Measurements from ENCODE around the gene CEP164.
"Not testable (repeated sequence)": the region's sequence is repeated elsewhere in the genome, so short reads cannot be mapped to it uniquely, and the experiment has no call there.

The CEP164 gene

DNA sequence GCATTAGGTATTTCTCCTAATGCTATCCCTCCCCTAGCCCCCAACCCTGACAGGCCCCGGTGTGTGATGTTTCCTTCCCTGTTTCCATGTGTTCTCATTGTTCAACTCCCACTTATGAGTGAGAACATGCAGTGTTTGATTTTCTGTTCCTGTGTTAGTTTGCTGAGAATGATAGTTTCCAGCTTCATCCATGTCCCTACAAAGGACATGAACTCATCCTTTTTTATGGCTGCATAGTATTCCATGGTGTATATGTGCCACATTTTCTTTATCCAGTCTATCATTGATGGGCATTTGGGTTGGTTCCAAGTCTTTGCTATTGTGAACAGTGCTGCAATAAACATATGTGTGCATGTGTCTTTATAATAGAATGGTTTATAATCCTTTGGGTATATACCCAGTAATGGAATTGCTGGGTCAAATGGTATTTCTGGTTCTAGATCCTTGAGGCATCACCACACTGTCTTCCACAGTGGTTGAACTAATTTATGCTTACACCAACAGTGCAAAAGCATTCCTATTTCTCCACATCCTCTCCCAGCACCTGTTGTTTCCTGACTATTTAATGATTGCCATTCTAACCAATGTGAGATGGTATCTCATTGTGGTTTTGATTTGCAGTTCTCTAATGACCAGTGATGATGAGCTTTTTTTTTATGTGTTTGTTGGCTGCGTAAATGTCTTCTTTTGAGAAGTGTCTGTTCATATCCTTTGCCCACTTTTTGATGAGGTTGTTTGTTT is 71.6 kb downstream of the CEP164 start:
- not testable (repeated sequence) for FAIRE-seq

DNA sequence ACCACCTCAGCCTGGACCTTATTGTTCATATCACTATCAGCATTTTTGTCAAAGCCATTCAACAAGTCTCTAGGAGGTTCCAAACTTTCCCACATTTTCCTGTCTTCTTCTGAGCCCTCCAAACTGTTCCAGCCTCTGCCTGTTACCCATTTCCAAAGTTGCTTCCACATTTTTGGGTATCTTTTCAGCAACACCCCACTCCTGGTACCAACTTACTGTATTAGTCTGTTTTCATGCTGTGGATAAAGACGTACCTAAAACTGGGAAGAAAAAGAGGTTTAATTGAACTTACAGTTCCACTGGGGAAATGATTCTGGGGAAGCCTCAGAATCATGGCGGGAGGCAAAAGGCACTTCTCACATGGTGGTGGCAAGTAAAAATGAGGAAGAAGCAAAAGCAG is 78.2 kb downstream of the CEP164 start:
- FAIRE-seq: not testable (repeated sequence)

DNA sequence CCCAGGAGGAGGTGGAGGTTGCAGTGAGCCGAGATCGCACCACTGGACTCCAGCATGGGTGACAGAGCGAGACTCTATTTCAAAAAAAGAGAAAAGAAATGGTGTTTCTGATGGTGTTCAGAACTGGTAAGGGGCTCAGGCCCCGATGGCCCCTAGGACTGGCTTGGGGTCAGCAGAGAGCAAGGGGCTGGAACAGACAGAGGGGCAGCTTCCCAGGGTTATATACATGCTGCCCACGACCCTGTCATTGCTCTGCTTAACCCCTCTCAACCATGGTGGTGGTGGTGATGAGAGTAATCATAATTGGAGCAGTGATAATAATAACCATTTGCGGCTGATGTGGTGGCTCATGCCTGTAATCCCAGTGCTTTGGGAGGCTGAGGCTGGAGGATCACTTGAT is 79.4 kb downstream of the CEP164 start:
- no peak for FAIRE-seq

DNA sequence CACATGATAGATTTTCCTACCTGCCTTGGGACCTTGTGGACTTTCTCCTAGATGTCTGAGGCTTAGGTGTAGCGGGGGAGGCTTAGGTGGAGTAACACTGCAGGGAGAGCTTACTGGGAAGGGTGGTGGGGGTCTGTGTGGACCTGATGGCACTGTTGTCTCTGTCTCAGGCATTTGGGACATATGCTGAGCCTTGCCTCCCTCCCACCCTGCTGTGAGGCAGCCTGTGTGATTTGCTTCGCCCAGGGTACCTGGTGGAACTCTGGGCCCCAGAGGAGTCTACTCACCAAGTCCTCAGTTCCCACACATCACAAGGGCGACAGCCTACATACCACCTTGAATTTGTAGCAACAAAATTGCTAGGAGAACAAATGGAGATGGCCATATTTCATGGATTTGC is 80.7 kb downstream of the CEP164 start:
- no peak for FAIRE-seq

DNA sequence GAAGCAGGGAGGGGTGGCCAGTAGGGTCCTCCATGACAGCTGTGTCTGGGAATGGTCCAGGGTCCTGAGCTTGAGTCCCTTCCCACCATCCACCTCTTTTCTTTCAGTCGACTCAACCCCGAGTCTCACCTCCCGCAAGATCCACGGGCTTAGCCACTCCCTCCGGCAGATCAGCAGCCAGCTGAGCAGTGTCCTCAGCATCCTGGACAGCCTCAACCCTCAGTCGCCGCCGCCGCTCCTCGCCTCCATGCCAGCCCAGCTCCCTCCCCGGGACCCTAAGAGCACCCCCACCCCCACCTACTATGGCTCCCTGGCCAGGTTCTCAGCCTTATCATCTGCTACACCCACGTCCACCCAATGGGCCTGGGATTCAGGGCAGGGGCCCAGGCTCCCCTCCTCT is 81.9 kb downstream of the CEP164 start:
- no peak for FAIRE-seq

DNA sequence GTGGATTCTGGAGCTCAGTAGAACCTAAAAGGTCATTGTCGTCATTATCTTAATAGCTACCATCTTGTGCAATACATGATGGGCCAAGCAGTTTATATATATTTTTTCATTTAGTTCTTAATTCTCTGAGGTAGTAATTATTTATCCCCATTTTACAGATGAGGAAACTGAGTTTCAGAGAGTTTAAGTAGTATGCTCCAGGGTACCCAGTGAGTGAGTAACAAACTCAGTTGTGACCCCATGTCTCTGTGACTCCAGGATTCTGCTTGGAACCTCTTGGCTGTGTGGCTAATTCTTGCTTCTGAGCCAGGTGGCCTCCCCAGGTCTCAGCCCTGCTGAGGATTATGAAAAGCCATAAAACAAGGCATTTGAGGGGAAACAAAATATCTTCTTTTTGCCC is 82.6 kb downstream of the CEP164 start:
- FAIRE-seq: no peak

DNA sequence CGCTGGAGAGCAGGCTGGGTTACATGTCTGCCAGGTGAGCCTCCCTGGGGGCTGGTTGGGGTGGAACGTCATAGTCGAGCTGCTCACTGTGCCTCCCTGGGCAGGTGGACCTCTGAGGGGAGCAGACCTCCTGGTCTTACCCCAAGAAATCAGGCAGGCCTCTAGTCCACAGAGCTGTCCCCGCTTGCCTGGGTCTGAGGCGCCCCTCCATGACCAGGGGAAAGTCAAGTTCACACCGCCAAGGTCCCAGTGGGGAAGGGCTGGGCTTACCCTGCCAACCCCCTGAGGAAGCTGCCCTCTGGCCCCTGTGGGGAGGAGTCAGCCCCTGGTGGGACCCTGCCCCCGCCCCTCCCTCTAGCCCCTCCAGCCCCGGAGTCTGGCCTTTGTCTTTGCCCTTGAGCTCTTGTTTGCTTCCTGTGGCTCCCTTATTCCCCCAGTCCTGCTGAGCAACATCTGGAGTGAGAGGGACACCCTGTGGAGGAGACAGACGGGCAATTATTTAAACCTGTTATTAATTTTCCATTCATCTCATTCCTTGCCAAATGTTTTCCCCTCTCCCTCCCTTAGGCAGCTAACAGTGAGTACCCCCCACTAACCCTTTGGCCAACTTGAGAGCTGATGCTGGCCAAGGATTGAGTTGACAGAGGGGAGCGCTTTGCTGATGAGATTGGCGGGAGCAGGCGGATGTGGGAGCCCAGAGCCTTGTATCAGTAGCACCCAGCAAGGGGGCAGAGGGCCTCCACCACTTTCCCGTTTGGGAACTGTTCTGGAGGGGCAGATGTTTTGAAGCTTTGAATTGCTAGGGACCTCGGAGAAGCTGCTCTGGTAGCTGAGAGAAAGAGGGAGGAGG is 83.4 kb downstream of the CEP164 start:
- FAIRE-seq: no peak

DNA sequence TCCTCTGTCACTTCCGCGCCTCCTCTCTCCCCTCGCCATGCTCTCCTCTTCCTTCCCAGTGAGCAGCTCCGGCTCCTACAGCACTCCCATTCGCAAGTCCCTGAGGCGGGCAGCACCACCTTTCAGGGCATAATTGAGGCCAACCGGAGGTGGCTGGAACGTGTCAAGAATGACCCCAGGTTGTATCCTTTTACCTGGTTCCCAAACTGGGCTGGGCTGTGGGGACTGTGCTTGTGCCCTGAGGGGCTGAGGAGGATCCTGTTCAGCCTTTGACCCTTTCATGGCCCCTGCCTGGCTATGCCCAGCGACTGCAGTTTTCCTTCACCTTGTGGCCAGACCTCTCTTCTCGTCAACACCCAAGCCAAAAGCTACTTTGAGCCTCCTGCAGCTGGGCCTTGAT is 84.1 kb downstream of the CEP164 start:
- no peak for FAIRE-seq

DNA sequence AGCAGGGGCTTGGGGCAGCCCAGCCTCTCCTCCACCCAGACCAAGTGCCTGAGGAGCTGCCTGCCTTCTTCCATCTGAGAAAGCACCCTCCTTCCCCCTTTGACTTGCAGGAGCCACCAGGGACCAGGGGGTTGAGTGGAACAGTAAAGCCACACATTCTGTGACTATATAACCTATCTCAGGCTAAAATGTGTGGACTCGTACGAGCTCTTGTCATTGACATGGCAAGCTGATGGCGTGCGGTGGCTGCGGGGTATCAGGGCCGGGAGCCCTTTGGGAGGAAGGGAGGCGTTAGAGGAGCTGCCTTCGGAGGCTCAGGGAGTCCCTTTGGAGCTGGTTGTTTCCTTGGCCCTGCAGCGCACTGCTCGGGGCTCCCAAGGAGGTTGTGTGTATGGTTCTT is 84.5 kb downstream of the CEP164 start:
- no peak for FAIRE-seq

DNA sequence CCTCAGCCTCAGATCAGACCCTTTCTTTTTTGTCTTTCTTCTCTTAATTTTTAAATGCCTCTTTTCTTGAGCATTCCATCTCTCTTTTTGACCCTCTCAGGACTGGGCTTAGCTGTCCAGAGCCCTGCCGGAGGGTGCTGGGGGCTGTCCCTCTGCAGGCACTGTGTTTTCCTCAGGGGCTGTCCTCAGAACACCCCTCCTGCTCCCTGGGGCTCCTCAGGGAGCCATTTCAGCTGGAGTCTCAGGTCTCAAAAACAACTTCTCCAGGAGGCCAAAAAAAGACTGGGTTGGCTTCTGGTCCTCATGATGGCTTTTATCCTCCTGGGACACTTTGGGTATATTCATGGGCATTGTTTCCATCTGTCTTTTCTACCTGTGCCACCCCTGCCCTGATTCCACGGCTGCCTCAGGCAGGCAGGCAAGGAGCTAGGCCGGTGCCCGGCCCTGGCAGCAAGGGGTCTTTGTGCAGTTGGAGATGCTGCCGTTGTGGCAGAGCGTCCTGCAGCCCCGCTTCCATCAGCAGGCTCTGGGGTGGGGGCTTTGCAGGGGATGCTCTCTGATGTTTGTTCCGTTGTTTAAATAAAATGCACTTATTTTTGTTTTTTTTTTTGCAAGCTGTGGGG is 85.1 kb downstream of the CEP164 start:
- FAIRE-seq: no peak

DNA sequence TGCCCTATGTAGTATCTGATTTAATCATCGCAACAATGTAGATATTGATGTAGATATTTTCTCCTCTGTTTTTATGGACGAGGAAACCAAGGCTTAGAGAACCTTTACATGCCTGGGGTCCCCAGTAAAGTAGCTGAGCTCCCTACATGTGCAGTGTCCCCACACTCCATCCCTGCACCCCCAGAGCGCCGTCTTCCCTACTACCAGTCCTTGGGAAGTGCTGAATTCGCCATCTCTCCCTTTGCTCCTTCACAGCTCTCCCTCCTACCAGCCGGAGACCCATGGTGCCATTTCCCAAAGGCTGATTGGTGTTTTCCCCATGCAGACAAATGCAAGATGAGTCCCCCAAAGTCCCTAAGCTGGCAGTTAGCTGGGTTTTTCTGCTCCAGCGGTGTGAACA is 86.0 kb downstream of the CEP164 start:
- no peak for FAIRE-seq

DNA sequence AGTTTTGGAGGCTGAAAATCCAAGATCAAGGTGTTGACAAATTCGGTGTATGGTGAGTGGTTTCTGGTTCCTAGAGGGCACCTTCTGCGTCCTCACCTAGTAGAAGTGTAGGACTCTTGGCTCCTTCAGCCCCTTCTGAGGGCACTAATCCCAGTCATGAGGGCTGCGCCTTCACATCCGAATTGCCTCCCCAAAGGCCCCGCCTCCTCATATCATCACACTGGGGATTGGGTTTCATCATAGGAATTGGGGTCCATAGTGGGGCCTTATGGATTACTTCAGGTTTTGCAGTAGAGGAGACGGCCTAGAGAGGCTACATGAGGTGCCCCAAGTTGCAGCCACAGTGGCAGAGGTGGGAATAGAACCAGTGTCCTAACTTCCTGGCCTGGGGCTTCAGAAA is 87.1 kb downstream of the CEP164 start:
- no peak for FAIRE-seq

DNA sequence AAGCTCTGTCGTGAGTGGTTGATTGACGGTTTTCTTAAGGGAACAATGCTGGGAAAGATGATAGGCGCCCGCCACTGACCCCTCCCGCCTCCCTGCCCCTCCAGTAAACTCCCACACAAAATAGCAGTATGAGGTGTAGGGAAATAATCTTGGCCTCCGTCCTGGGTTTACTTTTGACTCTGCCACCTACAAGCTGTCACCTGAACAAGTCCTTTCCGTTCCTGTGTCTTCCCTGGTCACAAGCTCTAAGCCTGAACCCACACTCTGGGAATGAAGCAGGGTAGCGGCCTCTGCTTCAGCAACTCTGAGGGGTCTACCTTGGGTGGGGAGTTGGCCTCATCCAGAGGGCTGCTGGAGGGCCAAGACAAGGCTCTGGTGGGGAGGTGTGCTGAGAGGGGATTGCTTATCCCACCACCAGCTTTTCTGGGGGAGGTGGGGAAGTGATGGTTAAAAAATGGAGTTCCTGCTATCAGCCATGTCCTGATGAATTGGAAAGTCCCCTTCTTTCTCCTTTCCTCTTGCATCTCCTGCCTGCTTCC is 87.8 kb downstream of the CEP164 start:
- no peak for FAIRE-seq

DNA sequence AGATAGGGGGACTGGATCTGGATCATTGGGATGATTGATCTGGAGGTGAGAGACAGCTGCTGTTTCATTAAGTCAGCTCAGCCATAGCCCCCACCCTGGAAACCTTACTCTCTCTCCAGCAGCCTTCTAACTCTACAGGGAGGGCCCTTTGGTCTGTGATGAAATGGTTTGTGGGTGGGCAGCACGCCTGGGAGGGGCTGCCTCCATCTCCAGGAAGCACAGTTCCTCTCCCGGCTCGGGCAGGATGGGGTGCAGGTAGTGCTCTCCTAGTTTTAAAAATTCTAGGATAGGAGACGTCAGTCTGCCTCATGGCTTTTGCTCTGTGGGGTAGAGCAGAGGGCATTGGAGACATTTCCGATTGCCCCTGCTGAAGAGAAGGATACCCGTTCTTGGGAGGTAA is 89.7 kb downstream of the CEP164 start:
- no peak for FAIRE-seq

DNA sequence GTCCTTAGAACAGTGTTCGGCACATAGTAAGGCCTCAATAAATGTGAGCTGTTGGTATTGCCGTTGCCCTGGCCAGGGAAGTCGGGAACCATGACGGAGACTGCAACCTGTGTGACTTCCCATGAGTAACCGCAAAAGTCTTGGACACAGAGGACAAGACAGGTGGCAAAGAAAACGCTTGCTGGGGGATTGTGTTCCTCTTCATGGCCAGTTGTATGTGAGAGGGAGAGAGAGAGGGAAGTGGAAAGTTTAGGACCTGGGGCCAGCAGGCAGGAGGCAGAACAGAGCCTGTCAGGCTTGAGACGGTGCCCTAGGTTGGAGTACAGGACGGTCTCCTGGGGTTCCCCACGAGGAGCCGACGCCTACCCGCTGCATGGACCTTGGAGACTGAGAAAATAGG is 90.2 kb downstream of the CEP164 start:
- no peak for FAIRE-seq

DNA sequence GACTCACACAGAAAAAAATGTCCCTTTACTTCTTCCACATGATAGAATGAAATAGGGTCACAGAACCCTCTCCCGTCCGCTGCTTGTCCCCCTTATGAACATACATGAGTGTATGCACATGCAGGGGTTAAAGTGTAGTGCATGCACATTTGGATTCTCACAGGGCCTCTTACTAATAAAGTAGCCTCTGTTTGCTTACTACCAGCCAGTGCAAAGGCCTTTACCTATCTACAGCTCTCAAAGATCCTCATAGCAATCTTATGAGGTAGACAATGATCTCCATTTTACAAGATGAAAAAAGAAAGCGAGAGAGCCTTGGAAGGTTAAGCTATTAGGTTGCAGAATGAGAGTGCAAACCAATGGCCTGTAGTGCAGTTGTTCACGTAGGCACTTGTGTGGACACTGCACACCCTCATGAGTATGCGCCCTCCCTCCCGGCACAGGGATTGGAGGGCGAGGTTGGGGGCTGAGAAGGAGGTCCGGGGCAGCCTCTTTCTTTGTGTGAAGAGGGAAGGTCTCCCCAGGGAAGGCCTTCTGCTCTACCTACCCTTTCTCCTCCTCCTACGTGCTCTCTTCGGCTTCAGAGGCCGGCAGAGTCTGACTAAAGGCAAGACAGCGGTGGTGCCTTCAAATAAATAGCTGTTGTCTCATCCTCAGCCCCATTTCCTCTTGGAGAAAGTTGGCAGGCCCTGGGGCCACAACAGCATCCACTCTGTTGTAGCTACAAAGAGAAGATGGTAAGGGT is 91.3 kb downstream of the CEP164 start:
- FAIRE-seq: no peak

DNA sequence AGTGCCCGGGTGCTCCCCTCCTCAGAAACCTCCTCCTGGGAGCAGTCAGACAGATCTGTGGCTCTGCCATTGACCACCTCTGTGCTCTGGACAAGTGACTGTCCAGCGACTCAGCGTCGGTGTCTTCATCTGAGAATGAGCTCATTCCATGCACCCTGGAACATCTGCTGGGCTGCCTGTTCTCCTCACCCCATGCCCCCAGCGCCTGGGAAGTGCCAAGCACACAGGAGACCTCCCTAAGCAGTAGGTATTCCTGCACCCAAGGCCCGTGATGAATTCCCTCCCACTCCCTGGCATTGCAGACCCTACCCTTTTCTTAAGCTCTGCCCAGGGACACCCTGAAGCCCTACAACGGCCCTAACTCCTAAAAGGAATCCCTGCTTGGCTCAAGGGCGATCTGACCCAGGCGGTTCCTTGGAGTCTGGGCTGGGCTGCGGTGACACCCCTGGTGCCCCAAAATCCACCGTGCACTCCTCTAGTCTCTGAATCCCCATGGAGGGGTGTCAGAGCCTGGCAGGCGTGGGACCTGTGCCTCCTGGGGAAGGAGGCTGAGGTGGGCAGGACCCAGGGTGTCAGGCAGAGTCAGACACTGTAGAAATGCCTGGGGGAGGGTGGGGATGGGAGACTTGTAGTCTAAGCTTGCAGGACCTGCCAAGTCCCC is 92.0 kb downstream of the CEP164 start:
- no peak for FAIRE-seq

DNA sequence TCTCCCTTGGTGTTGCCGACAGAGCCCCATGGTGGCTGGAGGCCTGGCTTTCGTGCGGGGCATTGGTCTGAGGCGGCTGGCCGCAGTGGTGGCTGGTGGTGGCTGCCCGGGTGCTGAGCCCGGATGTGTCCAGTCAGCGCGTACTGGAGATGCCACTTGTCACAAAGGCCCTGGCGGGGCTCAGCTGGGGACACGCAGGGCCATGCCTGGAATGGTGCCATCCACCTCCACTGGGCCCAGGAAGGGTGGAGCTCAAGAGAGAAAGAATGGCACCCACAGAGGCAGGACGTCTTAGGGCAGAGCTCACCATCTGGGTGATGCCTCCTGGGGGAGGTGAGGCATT is 92.5 kb downstream of the CEP164 start:
- FAIRE-seq: no peak

DNA sequence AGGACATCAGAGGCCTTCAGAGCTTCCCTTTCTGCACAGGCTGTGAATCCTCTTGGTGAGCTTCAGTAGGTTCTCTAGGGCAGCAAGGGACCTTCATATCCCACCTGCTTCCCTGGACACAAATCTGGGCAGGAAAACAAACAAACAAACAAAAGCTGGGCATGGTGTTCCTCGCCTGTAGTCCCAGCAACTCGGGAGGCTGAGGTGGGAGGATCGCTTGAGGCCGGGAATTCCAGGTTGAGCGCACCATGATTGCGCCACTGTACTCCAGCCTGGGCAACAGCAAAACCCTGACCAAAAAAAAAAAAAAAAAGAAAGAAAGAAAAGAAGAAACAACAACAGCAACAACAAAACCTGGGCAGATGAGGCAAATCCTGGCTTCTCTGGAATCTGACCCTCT is 92.9 kb downstream of the CEP164 start:
- no peak for FAIRE-seq

DNA sequence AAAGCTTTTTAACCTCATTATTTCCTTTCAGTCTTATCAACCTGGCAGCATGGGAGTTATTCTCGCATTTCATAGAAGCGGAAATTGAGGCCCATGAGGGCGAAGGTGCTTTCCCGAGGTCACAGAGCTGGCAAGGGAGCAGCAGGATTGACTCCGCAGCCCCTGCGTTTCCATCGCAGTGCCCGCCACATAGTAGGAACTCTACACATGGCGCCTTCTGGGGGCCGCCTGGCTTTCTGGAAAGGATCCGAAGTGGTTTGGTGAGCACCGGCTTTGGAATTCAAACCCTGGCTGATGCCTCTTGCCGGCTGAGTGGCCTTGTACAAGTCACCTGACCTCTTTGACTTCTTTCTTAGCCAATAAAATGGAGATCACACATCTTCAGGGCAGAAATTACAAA is 93.4 kb downstream of the CEP164 start:
- no peak for FAIRE-seq

DNA sequence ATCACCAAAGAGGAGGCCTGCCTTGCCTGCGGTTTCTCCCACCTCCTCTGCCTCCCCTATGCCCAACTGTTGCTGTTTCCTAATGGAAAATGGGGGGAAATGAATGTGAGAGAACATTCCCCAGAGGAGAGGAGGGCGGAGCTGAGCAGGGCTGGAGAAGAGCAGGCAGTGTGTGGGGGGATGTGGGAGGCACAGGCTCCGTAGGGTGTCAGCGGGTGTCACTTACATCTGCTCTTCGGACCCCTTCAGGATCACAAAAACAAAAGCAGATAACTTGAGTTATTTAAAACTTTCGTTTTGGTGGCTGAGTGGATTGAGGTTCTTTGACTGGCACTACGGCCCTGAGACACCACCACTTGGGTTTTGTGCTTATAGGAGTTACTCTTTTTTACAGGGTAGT is 93.8 kb downstream of the CEP164 start:
- FAIRE-seq: no peak

DNA sequence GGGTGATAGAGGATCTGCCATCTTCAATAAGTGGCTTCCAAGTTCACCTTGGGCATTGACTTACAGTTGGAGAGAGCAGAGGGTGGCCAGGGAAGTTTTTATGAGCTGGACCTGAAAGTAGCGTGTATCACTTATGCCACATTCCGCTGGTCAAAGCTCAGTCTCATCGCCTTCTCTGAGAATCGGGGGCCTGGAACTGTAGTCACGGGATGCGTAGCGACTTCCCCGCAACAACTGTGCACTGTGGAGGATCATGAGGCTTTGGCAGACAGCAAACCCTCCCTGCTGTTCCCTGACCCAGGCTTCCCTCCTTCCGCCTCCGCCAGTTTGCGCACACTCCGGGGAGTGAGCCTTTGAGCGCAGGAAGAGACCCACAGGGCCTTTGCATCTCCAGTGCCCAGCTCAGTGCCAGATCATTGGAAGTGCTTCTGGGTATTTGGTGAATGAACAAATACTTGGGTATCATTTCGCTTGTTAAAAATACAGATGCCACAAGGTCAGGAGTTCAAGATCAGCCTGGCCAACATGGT is 95.5 kb downstream of the CEP164 start:
- no peak for FAIRE-seq

All from islet of Langerhans (tissue), 1 donor.